RWPE2 (cell line): ENCODE results near the gene GBP5.

Source experiments
- ATAC-seq: fragments of 200-7000 bp; cut with Tn5 transposase; 3 replicates; pipeline ENCODE4 v1.9.1; 2021; ENCODE audit warnings: low read depth
- DNase-seq: peaks from one replicate; pipeline ENCODE4 v3.0.0-alpha.2; 2020; ENCODE audit warnings: low spot score
- H3K27ac ChIP-seq: fragments of 450-650 bp; 2 replicates; pipeline ENCODE4 v1.5.1; 2017; ENCODE audit warnings: mild to moderate bottlenecking; ENCODE audit not compliant: poor library complexity, severe bottlenecking
- H3K27me3 ChIP-seq: fragments of 250-450 bp; sonication (Bioruptor Pico); 2 replicates; pipeline ENCODE4 v1.5.1; 2021; ENCODE audit warnings: mild to moderate bottlenecking, moderate library complexity; ENCODE audit not compliant: insufficient read depth, poor library complexity, severe bottlenecking
- H3K36me3 ChIP-seq: fragments of 250-450 bp; sonication (Bioruptor Pico); 2 replicates; pipeline ENCODE4 v1.5.1; 2020; ENCODE audit warnings: low read depth, mild to moderate bottlenecking, moderate library complexity
- H3K4me1 ChIP-seq: fragments of 250-450 bp; sonication (Bioruptor Pico); 2 replicates; pipeline ENCODE4 v1.5.1; 2021; ENCODE audit warnings: mild to moderate bottlenecking, moderate library complexity; ENCODE audit not compliant: insufficient read depth, poor library complexity, severe bottlenecking
- H3K4me3 ChIP-seq: fragments of 250-450 bp; sonication (Bioruptor Pico); 2 replicates; pipeline ENCODE4 v1.5.1; 2021; ENCODE audit warnings: mild to moderate bottlenecking, moderate library complexity; ENCODE audit not compliant: severe bottlenecking
- H3K9me3 ChIP-seq: fragments of 250-450 bp; sonication (Bioruptor Pico); 2 replicates; pipeline ENCODE4 v1.5.1; 2021; ENCODE audit warnings: mild to moderate bottlenecking, moderate library complexity; ENCODE audit not compliant: severe bottlenecking
- TF ChIP-seq, protein P1 (sequence below): fragments of 450-650 bp; IDR thresholded peaks from one replicate; pipeline ENCODE4 v1.5.1; 2017; ENCODE audit warnings: mild to moderate bottlenecking, moderate library complexity; ENCODE audit not compliant: poor library complexity, severe bottlenecking

GBP5 gene

DNA sequence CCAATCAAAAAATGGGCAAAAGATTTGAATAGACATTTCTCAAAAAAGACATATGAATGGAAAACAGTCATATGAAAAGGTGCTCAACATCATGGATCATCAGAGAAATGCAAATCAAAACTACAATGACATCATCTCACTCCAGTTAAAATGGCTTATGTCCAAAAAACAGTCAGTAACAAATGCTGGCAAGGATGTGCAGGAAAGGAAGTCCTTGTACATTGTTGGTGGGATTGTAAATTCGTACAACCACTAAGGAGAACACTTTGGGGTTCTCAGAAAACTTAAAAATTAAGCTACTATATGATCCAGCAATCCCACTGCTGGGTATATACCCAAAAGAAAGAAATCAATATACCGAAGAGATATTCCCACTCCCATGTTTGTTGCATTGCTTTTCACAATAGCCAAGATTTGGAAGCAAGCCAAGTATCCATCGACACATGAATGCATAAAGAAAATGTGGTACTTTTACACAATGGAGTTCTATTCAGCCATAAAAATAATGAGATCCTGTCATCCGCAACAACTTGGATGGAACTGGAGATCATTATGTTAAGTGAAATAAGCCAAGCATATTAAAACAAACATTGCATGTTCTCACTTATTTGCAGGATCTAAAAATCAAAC, 17.9 kb downstream of the GBP5 start:
- no peaks in the 10 kb centered on the region for H3K27me3 ChIP-seq
- H3K27ac ChIP-seq = no peak overlapping the region
- H3K9me3 ChIP-seq = no peaks in the 10 kb centered on the region
- TF ChIP-seq, protein P1, sequence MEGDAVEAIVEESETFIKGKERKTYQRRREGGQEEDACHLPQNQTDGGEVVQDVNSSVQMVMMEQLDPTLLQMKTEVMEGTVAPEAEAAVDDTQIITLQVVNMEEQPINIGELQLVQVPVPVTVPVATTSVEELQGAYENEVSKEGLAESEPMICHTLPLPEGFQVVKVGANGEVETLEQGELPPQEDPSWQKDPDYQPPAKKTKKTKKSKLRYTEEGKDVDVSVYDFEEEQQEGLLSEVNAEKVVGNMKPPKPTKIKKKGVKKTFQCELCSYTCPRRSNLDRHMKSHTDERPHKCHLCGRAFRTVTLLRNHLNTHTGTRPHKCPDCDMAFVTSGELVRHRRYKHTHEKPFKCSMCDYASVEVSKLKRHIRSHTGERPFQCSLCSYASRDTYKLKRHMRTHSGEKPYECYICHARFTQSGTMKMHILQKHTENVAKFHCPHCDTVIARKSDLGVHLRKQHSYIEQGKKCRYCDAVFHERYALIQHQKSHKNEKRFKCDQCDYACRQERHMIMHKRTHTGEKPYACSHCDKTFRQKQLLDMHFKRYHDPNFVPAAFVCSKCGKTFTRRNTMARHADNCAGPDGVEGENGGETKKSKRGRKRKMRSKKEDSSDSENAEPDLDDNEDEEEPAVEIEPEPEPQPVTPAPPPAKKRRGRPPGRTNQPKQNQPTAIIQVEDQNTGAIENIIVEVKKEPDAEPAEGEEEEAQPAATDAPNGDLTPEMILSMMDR = no peak
- no peak for ATAC-seq
- H3K36me3 ChIP-seq = no peaks in the 10 kb centered on the region
- no peak for DNase-seq
- H3K4me1 ChIP-seq = no peaks in the 10 kb centered on the region
- H3K4me3 ChIP-seq = no peak overlapping the region

DNA sequence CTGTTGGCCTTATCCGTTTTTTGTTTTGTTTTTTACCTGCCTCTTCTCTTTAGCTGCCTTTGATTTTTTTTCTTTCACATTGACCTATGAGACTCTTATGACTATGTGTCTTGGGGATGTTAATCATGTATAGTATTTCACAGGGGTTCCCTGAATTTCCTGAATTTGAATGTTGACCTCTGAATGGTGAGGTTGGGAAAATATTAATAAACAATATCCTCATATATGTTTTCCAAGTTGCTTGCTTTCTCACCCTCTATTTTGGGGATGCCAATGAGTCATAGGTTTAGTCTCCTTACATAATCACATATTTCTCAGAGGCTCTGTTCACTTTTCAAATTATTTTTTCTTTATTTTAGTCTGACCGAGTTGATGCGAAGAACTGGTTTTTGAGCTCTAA, 29.6 kb downstream of the GBP5 start:
- Histone ChIP-seq H3K27ac (no peak overlapping the region), H3K4me1 (no peaks in the 10 kb centered on the region), H3K4me3 (no peak overlapping the region), H3K36me3 (no peaks in the 10 kb centered on the region), H3K9me3 (no peaks in the 10 kb centered on the region), H3K27me3 (peaks cover 3% of the 10 kb centered on the region)
- DNase-seq (no peak), ATAC-seq (no peak)
- TF ChIP-seq, protein P1 = no peak
